NCI-H1436 (cell line): ENCODE results near the gene TYMP.
A peak's percentile ranks its signal among the peaks of the same experiment; 100 is the strongest.

Experiments used
- DNase-seq: peaks from one replicate; lab custom pipeline; 2025; lab: John Stamatoyannopoulos, UW

TYMP gene

DNA sequence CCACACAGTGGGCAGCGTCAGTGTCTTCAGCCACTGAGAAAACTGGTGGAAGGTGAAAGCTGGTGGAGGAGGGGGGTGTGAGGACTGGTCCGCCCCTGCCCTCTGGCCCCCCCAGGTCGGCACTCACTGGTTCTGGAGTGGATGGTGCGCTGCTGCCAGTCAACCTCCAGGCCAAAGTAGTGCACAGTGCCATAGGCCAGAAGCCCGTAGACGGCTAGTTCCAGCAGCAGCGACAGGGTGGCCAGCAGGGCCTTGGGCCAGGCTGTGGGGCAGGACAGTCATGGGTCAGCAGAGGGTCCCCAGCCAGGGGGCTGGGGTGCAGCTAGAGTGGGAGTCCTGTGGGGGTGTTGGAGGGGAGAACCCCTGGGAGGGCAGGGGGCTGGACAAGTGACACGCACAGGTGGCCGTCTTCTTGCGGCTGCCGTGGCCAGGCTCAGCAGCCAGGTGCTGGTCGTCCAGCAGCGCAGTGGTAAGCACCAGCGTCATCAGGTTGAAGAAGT is 24.5 kb downstream of the TYMP start:
- DNase-seq = no peak

- DNase-seq = no peak
Observed at GRCh38 chr22:50504369-50505211, 25.2 kb downstream of the TYMP start.

DNA sequence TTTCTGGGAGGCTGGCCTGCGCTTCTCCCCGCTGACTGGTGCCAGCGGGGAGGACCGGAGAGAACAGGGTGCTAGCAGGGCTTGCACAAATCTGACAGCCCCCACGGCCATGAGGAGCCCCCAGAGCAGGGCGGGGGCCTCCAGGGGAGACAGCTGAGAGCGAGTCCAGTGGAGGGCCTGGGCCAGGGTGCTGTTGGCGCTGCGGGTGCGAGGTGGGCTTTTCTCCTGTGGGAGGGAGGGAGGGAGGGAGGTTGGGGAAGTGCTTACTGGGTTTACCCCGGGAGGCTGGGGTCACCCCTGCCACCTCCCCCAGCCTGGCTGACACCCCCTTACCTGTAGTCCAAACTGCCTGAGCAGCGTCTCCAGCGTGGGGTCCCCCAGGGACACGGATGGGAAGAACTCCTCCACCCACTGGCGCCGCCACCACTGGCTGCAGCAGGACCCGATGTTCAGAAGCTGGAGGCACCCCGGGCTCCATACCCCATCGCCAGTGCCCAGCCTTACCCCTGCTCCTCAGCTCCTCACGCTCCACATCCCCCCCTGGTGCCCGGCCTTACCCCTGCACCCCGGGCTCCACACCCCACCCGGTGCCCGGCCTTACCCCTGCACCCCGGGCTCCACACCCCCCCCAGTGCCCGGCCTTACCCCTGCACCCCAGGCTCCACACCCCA is 26.2 kb downstream of the TYMP start:
- no peak for DNase-seq

DNA sequence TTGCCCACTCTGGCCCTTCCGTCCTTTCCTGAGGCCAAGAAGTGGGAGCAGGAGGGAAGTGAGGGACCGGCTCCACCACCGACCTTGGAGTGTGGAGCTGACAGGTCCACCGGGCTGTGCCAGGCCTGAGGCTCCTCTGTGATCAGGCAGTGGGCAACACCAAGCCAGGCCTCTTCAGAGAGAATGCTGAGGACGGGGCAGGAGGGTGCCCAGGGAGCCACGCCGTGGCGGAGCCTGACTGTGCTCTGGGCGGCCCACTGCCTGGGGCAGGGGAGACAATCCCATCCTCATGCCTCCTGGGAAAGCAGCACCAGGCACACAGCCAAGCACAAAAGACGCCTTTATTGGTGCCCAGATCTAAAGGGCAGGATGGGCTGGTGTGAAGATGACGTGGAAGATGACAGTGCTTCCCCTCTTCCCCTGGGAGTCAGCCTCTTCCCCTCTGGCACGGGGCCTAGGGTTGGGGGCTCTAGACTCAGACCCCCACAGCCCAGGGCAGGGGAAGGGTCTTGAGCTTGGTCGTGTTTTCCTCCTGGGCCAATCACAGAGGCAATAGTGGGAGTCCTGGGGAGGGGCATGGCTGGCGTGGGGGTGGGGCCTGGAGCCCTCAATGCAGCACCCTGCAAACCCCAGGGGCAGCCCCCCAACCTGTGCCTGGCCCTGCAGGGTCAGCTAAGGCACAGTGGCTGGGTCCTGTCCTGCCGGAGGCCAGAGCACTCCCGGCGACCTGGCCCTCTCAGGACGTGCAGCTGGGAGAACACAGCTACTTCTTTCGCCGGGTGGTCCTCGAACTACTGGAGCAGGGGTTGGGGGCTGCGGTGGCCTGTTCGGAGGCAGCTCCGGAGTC is 27.0 kb downstream of the TYMP start:
- DNase-seq = no peak

GRCh38 chr22:50502096-50502495 is 27.7 kb downstream of the TYMP start:
- no peak for DNase-seq

GRCh38 chr22:50500452-50500851 is 29.4 kb downstream of the TYMP start:
- DNase-seq = no peak

- DNase-seq = peak; percentile 61
Observed at GRCh38 chr22:50498322-50498890, 31.4 kb downstream of the TYMP start.

- DNase-seq = no peak
Observed at GRCh38 chr22:50497093-50497492, 32.7 kb downstream of the TYMP start.

DNA sequence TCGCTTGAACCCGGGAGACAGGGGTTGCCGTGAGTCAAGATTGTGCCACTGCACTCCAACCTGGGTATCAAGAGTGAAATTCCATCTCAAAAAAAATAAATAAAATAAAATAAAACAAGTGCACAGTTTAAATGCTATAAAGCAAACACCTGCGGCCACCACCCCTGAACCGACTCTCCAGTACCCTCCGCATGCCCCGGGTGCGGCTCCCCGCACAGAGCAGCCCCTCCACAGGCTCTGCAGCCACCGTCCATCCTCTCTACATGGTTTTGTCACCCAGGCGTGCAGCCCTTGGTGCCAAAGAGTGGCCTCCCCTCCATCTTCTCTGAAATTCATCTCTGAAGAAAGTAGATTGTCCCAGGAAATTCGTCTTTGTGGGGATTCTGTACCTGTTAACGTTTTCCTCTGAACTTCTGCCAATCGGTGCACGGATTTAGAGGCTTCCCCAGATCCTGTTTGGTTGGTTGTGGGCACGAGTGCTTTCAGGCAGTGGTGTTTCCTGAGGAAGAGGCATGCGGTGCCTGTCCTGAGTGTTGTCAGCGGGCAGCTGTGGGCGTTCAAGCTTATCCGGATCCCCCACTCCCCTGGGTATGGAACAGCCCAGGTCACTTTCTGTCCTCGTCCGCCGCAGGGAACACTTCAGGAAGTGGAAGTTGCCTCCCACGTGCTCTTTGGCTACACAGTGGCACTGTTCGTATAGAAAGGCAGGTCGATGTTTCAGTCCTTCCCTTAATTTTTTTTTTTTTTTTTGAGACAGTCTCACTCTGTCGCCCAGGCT is 39.1 kb downstream of the TYMP start:
- DNase-seq = no peak

- DNase-seq = no peak
Observed at GRCh38 chr22:50489363-50490243, 40.2 kb downstream of the TYMP start.

DNA sequence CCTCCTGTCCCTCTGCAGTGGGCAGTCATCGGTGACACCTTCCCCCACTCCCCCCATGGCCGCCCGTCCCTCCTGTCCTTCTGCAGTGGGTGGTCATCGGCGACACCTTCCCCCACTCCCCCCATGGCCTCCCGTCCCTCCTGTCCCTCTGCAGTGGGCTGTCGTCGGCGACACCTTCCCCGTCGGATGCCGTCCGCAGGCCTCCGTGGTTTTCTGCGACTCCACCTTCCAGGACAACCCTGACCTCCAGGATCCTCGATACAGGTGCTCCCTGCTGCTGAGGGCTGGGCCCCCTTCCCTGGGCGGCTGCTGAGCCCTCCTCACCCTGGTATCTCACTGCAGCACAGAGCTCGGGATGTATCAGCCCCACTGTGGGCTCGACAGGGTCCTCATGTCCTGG is 40.9 kb downstream of the TYMP start:
- DNase-seq = no peak

DNA sequence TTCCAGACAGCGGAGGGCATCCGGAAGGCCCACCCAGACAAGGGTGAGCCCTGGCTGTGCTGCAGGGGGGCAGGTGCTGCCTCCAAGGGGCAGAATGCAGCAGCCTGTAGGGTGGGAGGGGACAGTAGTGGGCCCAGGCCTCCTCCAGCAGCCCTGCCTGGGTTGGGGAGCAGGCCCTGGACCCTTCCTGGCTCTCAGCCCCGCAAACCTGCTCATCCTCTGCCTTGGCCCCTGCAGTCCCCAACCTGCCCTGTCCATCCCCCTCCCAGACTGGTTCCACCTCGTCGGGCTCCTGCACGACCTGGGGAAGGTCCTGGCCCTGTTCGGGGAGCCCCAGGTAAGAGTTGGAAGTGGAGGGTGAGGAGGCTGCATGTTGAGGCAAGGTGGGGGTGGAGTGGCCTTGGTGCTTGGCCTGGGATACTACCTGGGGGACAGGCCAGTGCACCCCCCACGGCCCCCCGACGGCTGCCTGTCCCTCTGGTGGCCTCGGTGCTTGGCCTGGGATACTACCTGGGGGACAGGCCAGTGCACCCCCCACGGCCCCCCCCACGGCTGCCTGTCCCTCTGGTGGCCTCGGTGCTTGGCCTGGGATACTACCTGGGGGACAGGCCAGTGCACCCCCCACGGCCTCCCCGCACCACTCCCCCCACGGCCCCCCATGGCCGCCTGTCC is 41.7 kb downstream of the TYMP start:
- no peak for DNase-seq

DNA sequence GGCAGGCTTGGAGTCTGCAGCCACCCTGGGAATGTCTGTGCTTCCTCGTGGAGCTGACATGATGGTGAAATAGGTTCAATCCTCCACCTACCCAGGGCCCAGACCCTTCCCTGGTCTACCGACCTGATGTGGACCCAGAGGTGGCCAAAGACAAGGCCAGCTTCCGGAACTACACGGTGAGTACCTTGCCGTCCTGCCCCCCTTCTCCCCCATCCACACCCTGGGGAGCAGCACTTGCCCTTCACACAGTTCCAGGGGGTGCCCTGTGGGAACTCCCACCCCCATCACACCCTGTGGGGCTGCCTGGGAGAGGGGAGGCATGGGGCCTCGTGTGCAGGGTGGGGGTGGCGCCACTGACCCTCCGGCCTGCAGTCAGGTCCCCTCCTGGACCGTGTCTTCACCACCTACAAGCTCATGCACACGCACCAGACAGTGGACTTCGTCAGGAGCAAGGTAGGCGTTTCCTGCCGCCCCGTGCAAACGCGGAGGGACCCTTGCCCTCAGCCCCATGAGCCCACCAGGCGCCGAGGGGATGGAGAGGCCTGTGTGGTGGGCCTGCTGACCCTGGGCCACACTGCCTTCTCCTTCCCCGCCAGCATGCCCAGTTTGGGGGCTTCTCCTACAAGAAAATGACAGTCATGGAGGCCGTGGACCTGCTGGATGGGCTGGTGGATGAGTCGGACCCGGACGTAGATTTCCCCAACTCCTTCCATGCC is 42.4 kb downstream of the TYMP start:
- no peak for DNase-seq

- no peak for DNase-seq
Observed at GRCh38 chr22:50486561-50487289, 43.1 kb downstream of the TYMP start, which contains the start of gene MIOX. MIOX (plus strand) TSS chr22:50486859; CDS start chr22:50486898, 39 bp downstream.

- DNase-seq = peak; percentile 13
Observed at GRCh38 chr22:50485221-50486131, 44.3 kb downstream of the TYMP start.

GRCh38 chr22:50483977-50484853 is 45.6 kb downstream of the TYMP start:
- no peak for DNase-seq
